T-cell (primary cell): ENCODE data around the gene MRC2. TPM values are rescaled to one million over a fixed set of nuclear protein-coding genes. Genes with fewer than 3 reads are reported as not detected.

Source experiments
- ATAC-seq, 4 experiments: fragments of 200-7000 bp in 3 of 4; fragments of 150-1000 bp in 1 of 4; cut with Tn5 transposase; replicated peaks in 1 of 4; 1 replicate in 3 of 4; 2 replicates in 1 of 4; pipeline ENCODE4 v1.10.0; 2021; ENCODE audit warnings: moderate library complexity in 3 of 4, mild to moderate bottlenecking in 2 of 4, moderate number of reproducible peaks in 1 of 4
- CTCF ChIA-PET, 2 donors: fragments of 300-600 bp; sonication (Branson Sonifier 250); formaldehyde crosslinking; loops; one replicate each; lab custom pipeline; 2022; ENCODE audit warnings: antibody characterized with exemption in 2 of 2; lab: Charles Lee
- POLR2A ChIA-PET, 2 donors: fragments of 300-600 bp; sonication (Branson Sonifier 250); formaldehyde crosslinking; loops; one replicate each; lab custom pipeline; 2022; ENCODE audit warnings: antibody characterized with exemption in 2 of 2; lab: Charles Lee
- DNase-seq, 35 experiments: peaks; one replicate each; pipeline versions ENCODE4 v3.0.0 to v3.0.0-alpha.2; 2013 to 2023
- H3K27ac ChIP-seq: one replicate; pipeline ENCODE4 v1.5.1; 2013; ENCODE audit warnings: low read length
- H3K27me3 ChIP-seq, 2 experiments: replicated peaks in 1 of 2; 1 replicate in 1 of 2; 2 replicates in 1 of 2; pipeline versions ENCODE4 v1.6.1 to v1.7.0; 2013; ENCODE audit warnings: low read length in 1 of 2, mixed read lengths in 1 of 2; ENCODE audit not compliant: control insufficient read depth in 2 of 2, insufficient read depth in 2 of 2; ENCODE audit errors: extremely low read depth in 1 of 2
- H3K36me3 ChIP-seq, 2 donors: 1 replicate in 1 of 2; 2 replicates in 1 of 2; pipeline versions ENCODE4 v1.6.1 to v1.7.0; 2013; ENCODE audit warnings: low read length in 1 of 2; ENCODE audit not compliant: control insufficient read depth in 2 of 2, insufficient read depth in 1 of 2; ENCODE audit errors: extremely low read depth in 1 of 2
- H3K4me1 ChIP-seq, 2 experiments: 1 replicate in 1 of 2; 2 replicates in 1 of 2; pipeline versions ENCODE4 v1.6.1 to v1.7.0; 2013; ENCODE audit warnings: low read length in 2 of 2, mixed read lengths in 1 of 2; ENCODE audit not compliant: insufficient read depth in 2 of 2, control insufficient read depth in 1 of 2; ENCODE audit errors: extremely low read depth in 1 of 2
- H3K4me3 ChIP-seq, 2 donors: 1 replicate in 1 of 2; 2 replicates in 1 of 2; pipeline versions ENCODE4 v1.5.1 to v1.7.0; 2013; ENCODE audit warnings: mild to moderate bottlenecking in 2 of 2, low read length in 1 of 2, moderate library complexity in 1 of 2; ENCODE audit not compliant: control insufficient read depth in 1 of 2; ENCODE audit errors: extremely low read depth in 1 of 2
- H3K9me3 ChIP-seq: 2 replicates; pipeline ENCODE4 v1.7.0; 2013
- H3K27ac Mint-ChIP-seq, 2 donors: one replicate each; pipeline ENCODE4 v1.8.0; 2020 to 2021; ENCODE audit warnings: mild to moderate bottlenecking in 2 of 2, mixed read lengths in 2 of 2
- H3K27me3 Mint-ChIP-seq, 2 donors: one replicate each; pipeline ENCODE4 v1.8.0; 2021 to 2022; ENCODE audit warnings: mixed read lengths in 2 of 2
- H3K36me3 Mint-ChIP-seq: one replicate; pipeline ENCODE4 v1.8.0; 2021; ENCODE audit warnings: mixed read lengths
- H3K4me1 Mint-ChIP-seq, 3 donors: one replicate each; pipeline ENCODE4 v1.8.0; 2020 to 2022; ENCODE audit warnings: mixed read lengths in 3 of 3, mild to moderate bottlenecking in 1 of 3
- H3K4me3 Mint-ChIP-seq, 3 donors: one replicate each; pipeline ENCODE4 v1.8.0; 2020 to 2022; ENCODE audit warnings: mild to moderate bottlenecking in 3 of 3, mixed read lengths in 3 of 3, moderate library complexity in 3 of 3
- H3K9me3 Mint-ChIP-seq, 3 donors: one replicate each; pipeline ENCODE4 v1.8.0; 2020 to 2022; ENCODE audit warnings: mixed read lengths in 3 of 3
- WGBS: methylation state at CpG from one replicate; pipeline ENCODE4 v1.1.5; 2013; ENCODE audit warnings: missing lambda C conversion rate; ENCODE audit not compliant: insufficient coverage; 5-methylcytosine and 5-hydroxymethylcytosine counted together
- total RNA-seq, 35 experiments: library from RNA in 6 of 35; stranded (reverse) in 6 of 35; fragments of 120-200 nt in 1 of 35; gene quantifications; one replicate each; pipeline versions ENCODE4 v1.2.1 to v1.2.4 and lab custom pipeline; 2013 to 2026

Gene MRC2
- 1 to 10 TPM; 4.0 to 7.6 (median 5.2) TPM for total RNA-seq
- 1.2 TPM for total RNA-seq (2013)
- 2.8 to 30.1 (median 10.6) reads per million in 29 experiments for total RNA-seq (lab: John Stamatoyannopoulos, UW)

- DNase-seq (peak in 5 of 35 experiments; percentile 8 to 24 (median 15)), ATAC-seq (peak; percentile 45 to 61 (median 49))
- H3K27ac Mint-ChIP-seq, result peak within 1 kb of the TSS; percentile 6 to 51
- Histone ChIP-seq H3K27ac (no peak within 1 kb of the TSS), H3K4me1 (peaks cover 0 to 27% of the 10 kb centered on the region in 2 experiments), H3K4me3 (peak within 1 kb of the TSS; percentile 34 to 89), H3K9me3 (no peaks in the 10 kb centered on the region), H3K36me3 (peaks cover 0 to 2% of the 10 kb centered on the region in 2 donors), H3K27me3 (peaks cover 0 to 62% of the 10 kb centered on the region in 2 experiments)
- peaks cover 5% of the 10 kb centered on the region for H3K36me3 Mint-ChIP-seq
- H3K9me3 Mint-ChIP-seq, result no peaks in the 10 kb centered on the region
- CTCF ChIA-PET, result no interaction called here
- H3K4me3 Mint-ChIP-seq, result peak within 1 kb of the TSS; percentile 80 to 89 (median 83)
- H3K4me1 Mint-ChIP-seq, result peaks cover 6 to 18% (median 16%) of the 10 kb centered on the region in 3 donors
- H3K27me3 Mint-ChIP-seq, result peaks cover 6 to 30% of the 10 kb centered on the region in 2 donors
- POLR2A ChIA-PET, result no interaction called here
- WGBS, result under 1% methylated on average over 52 of the region's 68 CpGs
Measured at GRCh38 chr17:62627219-62627903, at the start of gene MRC2. TSS of gene MRC2 (plus strand) at chr17:62627670. CDS start at chr17:62627803, 133 bp downstream.

GRCh38 chr17:62578757-62579487 is 48.5 kb upstream of the MRC2 start:
- H3K4me3 ChIP-seq, result no peak overlapping the region
- ChIA-PET POLR2A (no interaction called here), CTCF (no interaction called here)
- peaks cover 48% of the 10 kb centered on the region for H3K36me3 Mint-ChIP-seq
- H3K27ac ChIP-seq, result no peak overlapping the region
- WGBS, result 20% methylated on average over 1 of the region's 2 CpGs
- no peak overlapping the region for H3K4me3 Mint-ChIP-seq
- H3K9me3 ChIP-seq, result no peaks in the 10 kb centered on the region
- H3K36me3 ChIP-seq, result peaks cover 4 to 63% of the 10 kb centered on the region in 2 donors
- DNase-seq (no peak), ATAC-seq (no peak)
- no peaks in the 10 kb centered on the region for H3K27me3 Mint-ChIP-seq
- peaks cover 0 to 4% (median 0%) of the 10 kb centered on the region in 3 donors for H3K4me1 Mint-ChIP-seq
- H3K9me3 Mint-ChIP-seq, result no peaks in the 10 kb centered on the region
- peak overlapping the region; percentile 8 to 24 for H3K27ac Mint-ChIP-seq
- H3K4me1 ChIP-seq, result no peaks in the 10 kb centered on the region
- no peaks in the 10 kb centered on the region for H3K27me3 ChIP-seq

GRCh38 chr17:62580947-62581346 is 46.5 kb upstream of the MRC2 start:
- POLR2A ChIA-PET, result interaction anchor here in 1 of 2 donors (0.7 kb wide), 1 partner anchor 30 kb away, joined by 3 read pairs; no protein-coding TSS in a partner anchor
- Mint-ChIP-seq H3K27me3 (no peaks in the 10 kb centered on the region), H3K9me3 (no peaks in the 10 kb centered on the region), H3K4me3 (no peak overlapping the region), H3K36me3 (peaks cover 35% of the 10 kb centered on the region), H3K4me1 (no peaks in the 10 kb centered on the region), H3K27ac (no peak overlapping the region)
- H3K36me3 ChIP-seq, result peaks cover 0 to 56% of the 10 kb centered on the region in 2 donors
- ATAC-seq, result no peak
- H3K9me3 ChIP-seq, result no peaks in the 10 kb centered on the region
- CTCF ChIA-PET, result no interaction called here
- no peak overlapping the region for H3K27ac ChIP-seq
- H3K4me3 ChIP-seq, result no peak overlapping the region
- H3K4me1 ChIP-seq, result no peaks in the 10 kb centered on the region
- DNase-seq, result no peak
- H3K27me3 ChIP-seq, result no peaks in the 10 kb centered on the region
- 100% methylated on average over 1 of the region's 2 CpGs for WGBS

DNA sequence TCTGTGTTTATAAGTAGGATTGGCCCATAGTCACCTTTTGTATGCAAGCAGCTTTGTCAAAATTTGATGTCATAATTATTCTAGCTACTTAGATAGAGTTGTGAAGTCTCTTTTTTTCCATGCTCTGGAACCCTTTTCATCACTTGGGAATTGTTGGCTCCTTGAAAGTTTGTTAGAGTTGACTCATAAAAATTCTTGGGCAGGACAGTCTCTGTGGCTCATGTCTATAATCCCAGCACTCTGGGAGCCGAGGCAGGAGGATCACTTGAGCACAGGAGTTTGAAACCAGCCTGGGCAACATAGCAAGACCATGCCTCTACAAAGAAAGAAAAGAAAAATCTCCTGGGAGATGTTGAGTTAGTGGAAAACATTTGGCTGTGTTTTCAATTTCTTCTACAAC is 45.7 kb upstream of the MRC2 start:
- no peak overlapping the region for H3K4me3 Mint-ChIP-seq

GRCh38 chr17:62587554-62587953 is 39.9 kb upstream of the MRC2 start:
- CTCF ChIA-PET, result interaction anchor here in 1 of 2 donors (0.7 kb wide), 1 partner anchor 296 kb away, joined by 3 read pairs; no protein-coding TSS in a partner anchor
- no peaks in the 10 kb centered on the region for H3K4me1 Mint-ChIP-seq
- WGBS, result no CpG with 5 or more reads among the region's 2 CpGs

More for the DNA sequence above, 45.7 kb upstream of the MRC2 start:
- Histone ChIP-seq H3K36me3 (peaks cover 0 to 55% of the 10 kb centered on the region in 2 donors), H3K27me3 (no peaks in the 10 kb centered on the region), H3K4me3 (no peak overlapping the region), H3K9me3 (no peaks in the 10 kb centered on the region), H3K27ac (no peak overlapping the region), H3K4me1 (no peaks in the 10 kb centered on the region)
- POLR2A ChIA-PET, result no interaction called here
- no peaks in the 10 kb centered on the region for H3K27me3 Mint-ChIP-seq
- CTCF ChIA-PET, result no interaction called here
- peaks cover 30% of the 10 kb centered on the region for H3K36me3 Mint-ChIP-seq
- no peaks in the 10 kb centered on the region for H3K4me1 Mint-ChIP-seq
- H3K27ac Mint-ChIP-seq, result peak overlapping the region in 1 of 2 donors; percentile 28
- H3K9me3 Mint-ChIP-seq, result no peaks in the 10 kb centered on the region
- no peak for DNase-seq
- no CpG with 5 or more reads among the region's 1 CpG for WGBS
- no peak for ATAC-seq

GRCh38 chr17:62588109-62588508 is 39.4 kb upstream of the MRC2 start:
- Histone ChIP-seq H3K4me1 (no peaks in the 10 kb centered on the region), H3K27ac (no peak overlapping the region), H3K27me3 (no peaks in the 10 kb centered on the region), H3K4me3 (no peak overlapping the region), H3K36me3 (peaks cover 13 to 51% of the 10 kb centered on the region in 2 donors), H3K9me3 (no peaks in the 10 kb centered on the region)
- Mint-ChIP-seq H3K27me3 (no peaks in the 10 kb centered on the region), H3K4me3 (no peak overlapping the region), H3K36me3 (peaks cover 35% of the 10 kb centered on the region), H3K9me3 (no peaks in the 10 kb centered on the region), H3K4me1 (no peaks in the 10 kb centered on the region), H3K27ac (no peak overlapping the region)
- 94% methylated on average over 2 of the region's 7 CpGs for WGBS
- ChIA-PET POLR2A (no interaction called here), CTCF (no interaction called here)
- DNase-seq (no peak), ATAC-seq (no peak)

More at GRCh38 chr17:62587554-62587953, 39.9 kb upstream of the MRC2 start:
- Histone ChIP-seq H3K4me3 (no peak overlapping the region), H3K27me3 (no peaks in the 10 kb centered on the region), H3K27ac (no peak overlapping the region), H3K9me3 (no peaks in the 10 kb centered on the region), H3K4me1 (no peaks in the 10 kb centered on the region), H3K36me3 (peaks cover 9 to 49% of the 10 kb centered on the region in 2 donors)
- no peaks in the 10 kb centered on the region for H3K9me3 Mint-ChIP-seq
- H3K4me3 Mint-ChIP-seq, result no peak overlapping the region
- peaks cover 34% of the 10 kb centered on the region for H3K36me3 Mint-ChIP-seq
- no peak overlapping the region for H3K27ac Mint-ChIP-seq
- POLR2A ChIA-PET, result no interaction called here
- DNase-seq (no peak), ATAC-seq (no peak)
- no peaks in the 10 kb centered on the region for H3K27me3 Mint-ChIP-seq
